NCI-H2171 (cell line): ENCODE results near the gene HDAC10.
A peak's percentile ranks its signal among the peaks of the same experiment; 100 is the strongest.
"Not testable (repeated sequence)": the region's sequence is repeated elsewhere in the genome, so short reads cannot be mapped to it uniquely, and the experiment has no call there.

ENCODE experiments used
- DNase-seq: peaks from one replicate; lab custom pipeline; 2025; lab: John Stamatoyannopoulos, UW

Gene HDAC10

DNA sequence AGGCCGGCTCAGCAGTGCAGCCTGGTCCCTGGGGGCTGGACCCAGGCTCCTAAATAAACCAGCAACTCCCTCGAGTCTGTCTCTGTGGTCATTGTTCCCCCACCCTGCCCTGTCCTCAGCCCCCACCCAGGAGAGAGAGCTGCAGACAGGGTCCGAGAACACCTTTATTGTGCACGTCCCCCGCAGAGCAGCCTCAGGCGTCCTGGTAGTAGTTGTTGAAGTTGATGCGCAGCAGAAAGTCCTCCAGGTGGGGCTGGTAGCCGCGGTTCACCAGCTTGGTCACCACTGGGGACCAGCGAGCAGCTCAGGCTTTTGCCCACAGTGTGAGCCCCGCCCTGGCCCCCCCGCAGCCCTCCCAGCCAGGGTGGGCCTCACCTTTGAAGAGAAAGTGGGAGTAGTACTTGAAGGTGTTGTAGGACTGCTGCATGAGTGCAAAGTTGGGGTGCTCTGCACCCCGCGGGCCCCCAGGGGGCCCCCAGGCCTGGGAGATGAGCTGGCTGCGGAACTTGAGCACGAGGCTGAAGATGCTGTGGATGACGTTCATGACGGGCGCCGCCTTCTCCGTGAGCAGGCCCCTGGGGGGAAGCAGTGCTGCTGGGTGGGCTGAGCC lies 33.4 kb downstream of the HDAC10 start:
- no peak for DNase-seq

DNA sequence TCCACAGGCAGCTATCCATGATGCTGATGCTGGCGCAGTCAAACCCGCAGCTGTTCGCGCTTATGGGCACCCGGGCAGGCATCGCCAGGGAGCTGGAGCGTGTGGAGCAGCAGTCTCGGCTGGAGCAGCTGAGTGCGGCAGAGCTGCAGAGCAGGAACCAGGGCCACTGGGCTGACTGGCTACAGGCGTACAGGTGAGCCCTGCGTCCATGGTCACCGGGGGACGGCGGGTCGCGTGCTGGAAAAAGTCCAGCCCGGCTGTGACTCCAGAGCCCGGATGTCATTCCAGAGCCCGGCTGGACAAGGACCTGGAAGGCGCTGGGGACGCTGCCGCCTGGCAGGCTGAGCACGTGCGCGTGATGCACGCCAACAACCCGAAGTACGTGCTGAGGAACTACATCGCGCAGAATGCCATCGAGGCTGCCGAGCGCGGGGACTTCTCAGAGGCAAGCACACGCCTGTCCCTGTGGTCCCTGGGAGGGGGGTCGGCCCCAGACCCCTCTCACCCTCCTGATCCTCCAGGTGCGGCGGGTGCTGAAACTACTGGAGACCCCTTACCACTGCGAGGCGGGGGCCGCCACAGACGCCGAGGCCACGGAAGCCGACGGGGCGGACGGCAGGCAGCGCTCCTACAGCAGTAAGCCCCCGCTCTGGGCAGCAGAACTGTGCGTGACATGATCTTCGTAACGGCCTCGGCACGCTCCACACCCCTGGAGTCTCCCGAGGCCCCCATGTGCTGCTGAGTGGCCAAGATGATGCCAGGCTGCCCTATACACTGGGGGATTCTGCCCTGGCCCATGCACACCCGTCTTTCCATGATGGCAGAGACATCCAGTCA lies 34.2 kb downstream of the HDAC10 start:
- no peak for DNase-seq

- no peak for DNase-seq
These were observed 34.9 kb downstream of the HDAC10 start for GRCh38 chr22:50216055-50216683.

- no peak for DNase-seq
These were observed 35.6 kb downstream of the HDAC10 start for GRCh38 chr22:50215297-50216054.

DNA sequence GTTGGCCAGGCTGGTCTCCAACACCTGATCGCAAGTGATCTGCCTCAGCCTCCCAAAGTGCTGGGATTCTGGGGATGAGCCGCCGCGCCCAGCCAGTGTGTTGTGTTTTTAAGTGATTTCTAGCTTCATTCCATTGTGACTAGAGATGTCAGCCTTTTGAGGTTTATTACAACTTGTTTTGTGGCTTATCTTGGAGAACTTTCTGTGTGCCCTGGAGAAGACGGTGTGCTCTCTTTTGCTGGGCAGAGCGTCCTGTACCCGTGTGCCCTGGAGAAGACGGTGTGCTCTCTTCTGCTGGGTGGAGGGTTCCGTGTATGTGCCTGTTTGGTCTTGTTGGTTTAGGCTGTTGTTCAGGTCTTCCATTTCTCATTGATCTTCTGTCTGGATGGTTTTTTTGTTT lies 37.8 kb downstream of the HDAC10 start:
- no peak for DNase-seq

GRCh38 chr22:50211147-50211546 lies 39.9 kb downstream of the HDAC10 start:
- DNase-seq: no peak

- no peak for DNase-seq
These were observed 40.5 kb downstream of the HDAC10 start for GRCh38 chr22:50210378-50211139.

GRCh38 chr22:50209893-50210292 lies 41.2 kb downstream of the HDAC10 start:
- DNase-seq: peak; percentile 46

GRCh38 chr22:50208939-50209892 lies 41.8 kb downstream of the HDAC10 start:
- no peak for DNase-seq

GRCh38 chr22:50208430-50208938 lies 42.6 kb downstream of the HDAC10 start:
- no peak for DNase-seq

DNA sequence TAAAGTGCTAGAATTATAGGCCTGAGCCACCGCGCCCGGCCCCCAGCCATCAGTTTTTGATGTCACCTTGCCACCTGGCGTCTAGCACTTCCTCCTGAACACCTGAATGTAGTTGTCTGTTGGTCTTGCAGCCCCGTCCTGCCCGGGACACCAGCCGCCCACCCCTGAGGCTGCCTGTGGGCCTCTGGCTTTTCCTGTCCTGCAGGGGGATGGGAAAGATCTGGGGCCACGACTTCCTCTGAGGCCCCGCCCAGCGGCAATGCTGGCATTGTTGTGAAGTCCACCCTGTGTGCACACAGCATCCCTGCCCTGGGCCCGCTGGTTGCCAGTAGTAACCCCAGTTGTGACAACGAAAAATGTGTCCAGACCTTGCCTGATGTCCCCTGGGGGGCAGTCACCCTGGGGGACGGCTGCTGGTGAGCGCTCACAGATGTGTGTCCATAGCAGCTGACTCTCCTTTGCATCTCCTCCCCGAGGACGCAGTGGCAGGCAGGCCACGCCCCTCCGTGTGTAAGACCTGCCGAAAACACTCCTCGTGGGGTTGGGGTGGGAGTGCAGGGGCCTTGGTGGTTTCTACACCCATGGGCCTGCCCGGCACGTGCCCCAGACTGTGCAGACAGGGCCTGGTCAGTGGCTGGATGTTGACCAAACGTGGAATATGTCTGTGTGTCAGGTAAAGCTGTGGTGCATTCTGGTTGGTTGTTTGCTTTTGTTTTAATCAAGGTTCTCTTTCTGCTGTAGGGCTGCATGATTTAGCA lies 43.5 kb downstream of the HDAC10 start:
- DNase-seq: no peak

DNA sequence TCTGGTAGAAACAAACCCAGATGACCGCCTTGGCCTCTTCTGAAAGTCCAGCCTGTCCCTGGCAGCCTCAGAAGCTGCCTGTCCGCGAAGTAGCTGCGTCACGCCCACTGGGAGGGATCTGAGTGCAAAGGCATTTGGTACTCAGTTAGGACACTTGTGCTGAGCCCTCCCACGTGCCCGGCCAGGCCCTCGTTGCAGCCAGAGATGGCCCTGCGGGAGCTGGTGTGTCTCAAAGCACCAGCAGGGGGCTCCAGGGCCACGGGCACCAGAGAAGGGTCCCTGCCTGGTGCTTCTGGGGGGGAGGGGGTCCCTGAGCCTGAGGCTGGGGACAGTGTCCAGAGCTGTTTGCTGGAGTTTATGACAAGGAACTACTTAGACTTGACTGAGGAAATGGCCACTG lies 44.5 kb downstream of the HDAC10 start:
- no peak for DNase-seq

DNA sequence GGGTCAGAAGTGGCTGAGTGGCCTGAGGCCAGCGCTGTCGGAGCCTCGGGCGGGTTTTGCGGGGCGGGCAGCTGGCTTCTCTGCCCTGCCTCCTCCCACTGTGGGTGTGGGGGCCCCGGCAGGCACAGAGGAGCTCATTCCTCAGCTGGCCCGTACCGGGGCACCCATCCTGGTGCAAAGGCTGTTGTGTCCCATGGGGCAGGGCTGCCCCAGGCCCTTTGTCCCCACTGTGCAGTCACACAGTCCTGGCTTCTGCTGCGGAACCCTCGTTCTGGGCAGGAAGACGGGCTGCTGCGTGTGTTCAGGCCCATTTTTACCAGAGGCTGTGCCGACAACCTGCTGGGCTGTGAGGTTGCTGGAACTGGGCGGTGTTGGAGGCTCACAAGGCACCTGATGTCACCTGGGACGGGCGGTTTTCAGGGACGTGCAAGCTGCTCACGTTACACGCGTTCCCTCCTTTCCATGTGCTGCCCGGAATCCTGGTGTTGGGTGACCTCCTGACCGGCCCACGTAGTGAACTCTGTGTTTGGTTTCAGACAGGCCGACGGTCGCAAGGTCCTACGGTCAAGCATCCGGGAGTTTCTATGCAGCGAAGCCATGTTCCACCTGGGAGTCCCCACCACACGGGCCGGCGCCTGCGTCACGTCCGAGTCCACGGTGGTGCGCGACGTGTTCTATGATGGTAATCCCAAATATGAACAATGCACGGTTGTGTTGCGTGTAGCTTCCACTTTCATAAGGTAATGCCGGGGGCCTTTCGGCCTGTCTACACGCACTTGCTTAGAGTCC lies 45.1 kb downstream of the HDAC10 start:
- DNase-seq: no peak

- not testable (repeated sequence) for DNase-seq
These were observed 46.1 kb downstream of the HDAC10 start for GRCh38 chr22:50204998-50205397.

DNA sequence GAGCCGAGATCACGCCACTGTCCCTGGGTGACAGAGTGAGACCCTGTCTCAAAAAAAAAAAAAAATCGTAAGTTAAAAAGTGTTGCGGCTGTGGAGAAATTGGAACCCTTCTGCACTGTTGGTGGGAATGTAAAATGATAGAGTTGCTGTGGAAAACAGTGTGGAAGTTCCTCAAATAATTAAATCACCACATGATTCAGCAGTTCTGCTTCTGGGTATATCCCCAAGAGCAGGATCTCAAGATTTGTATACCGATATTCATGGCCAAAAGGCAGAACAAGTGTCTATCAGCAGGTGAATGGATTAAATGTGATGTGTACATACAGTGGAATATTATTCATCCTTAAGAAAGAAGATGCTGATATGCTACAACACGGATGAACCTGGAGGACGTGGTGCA lies 46.5 kb downstream of the HDAC10 start:
- DNase-seq: no peak

GRCh38 chr22:50203288-50203687 lies 47.8 kb downstream of the HDAC10 start:
- DNase-seq: no peak

DNA sequence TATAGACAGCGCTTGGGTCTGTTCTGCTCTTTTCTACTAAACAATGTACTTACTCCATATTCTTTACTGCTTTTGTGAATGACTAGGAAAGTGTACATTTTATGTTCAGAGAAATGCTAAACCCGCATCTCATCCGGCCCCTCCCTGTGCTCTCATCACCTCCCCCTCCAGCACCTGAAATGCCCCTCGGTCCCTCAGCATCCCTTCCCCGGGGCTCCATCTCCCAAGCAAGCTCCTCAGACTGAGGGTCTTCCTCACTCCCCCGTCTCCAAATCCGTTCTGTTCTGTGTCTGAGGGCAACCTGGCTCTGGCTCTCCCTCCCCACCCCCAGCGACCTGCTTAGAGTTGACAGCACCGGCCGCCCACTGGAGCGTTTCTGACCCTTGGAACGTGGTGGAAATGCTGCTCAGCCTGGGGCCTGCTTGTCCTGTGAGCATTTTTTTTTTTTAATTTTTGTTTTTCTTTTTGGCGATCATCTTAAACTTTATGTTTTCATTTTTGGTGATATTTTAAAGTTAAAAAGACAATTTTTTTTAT lies 48.9 kb downstream of the HDAC10 start:
- no peak for DNase-seq
